ENCODE data around the gene ACTR6. TPM values are rescaled to one million over a fixed set of nuclear protein-coding genes. Genes with fewer than 3 reads are reported as not detected.
"Not testable (repeated sequence)": the region's sequence is repeated elsewhere in the genome, so short reads cannot be mapped to it uniquely, and the experiment has no call there.

The ACTR6 gene
- total RNA-seq, 2 donors from 2014 or later, result 10.3 to 32.6 TPM

GRCh38 chr12:100169345-100169744, 31.3 kb upstream of the ACTR6 start:
- no peaks in the 10 kb centered on the region for H3K4me1 ChIP-seq (replicated peaks)
- TF ChIP-seq POLR2A (IDR thresholded peaks at IDR 0.05) (no peak), POLR2AphosphoS5 (IDR thresholded peaks at IDR 0.05) (no peak), CTCF (IDR thresholded peaks at IDR 0.05) (no peak)
- intact Hi-C loops (cut with DNase I), result no loop called here
- DNase-seq (ENCODE audit: low spot score), result no peak
- no peaks in the 10 kb centered on the region for H3K9me3 ChIP-seq
- no peak overlapping the region for H3K4me3 ChIP-seq
- no peaks in the 10 kb centered on the region for H3K27me3 ChIP-seq (replicated peaks; ENCODE audit: insufficient read depth)
- no peak overlapping the region for H3K27ac ChIP-seq
- 94% methylated on average over 9 of the region's 9 CpGs for WGBS
- no peaks in the 10 kb centered on the region for H3K36me3 ChIP-seq

- no peaks in the 10 kb centered on the region for H3K27me3 ChIP-seq (replicated peaks; ENCODE audit: insufficient read depth)
- DNase-seq (ENCODE audit: low spot score), result no peak
- no peaks in the 10 kb centered on the region for H3K9me3 ChIP-seq
- intact Hi-C loops (cut with DNase I), result no loop called here
- no peaks in the 10 kb centered on the region for H3K4me1 ChIP-seq (replicated peaks)
- WGBS, result 80% methylated on average over 7 of the region's 7 CpGs
- H3K36me3 ChIP-seq, result no peaks in the 10 kb centered on the region
- H3K4me3 ChIP-seq, result no peak overlapping the region
- TF ChIP-seq POLR2A (IDR thresholded peaks at IDR 0.05), result no peak
- TF ChIP-seq CTCF (IDR thresholded peaks at IDR 0.05), result no peak
- no peak for TF ChIP-seq POLR2AphosphoS5 (IDR thresholded peaks at IDR 0.05)
- no peak overlapping the region for H3K27ac ChIP-seq
Observed at GRCh38 chr12:100170313-100170858, 30.2 kb upstream of the ACTR6 start.

GRCh38 chr12:100171248-100171647, 29.4 kb upstream of the ACTR6 start:
- Histone ChIP-seq H3K27ac (no peak overlapping the region), H3K27me3 (replicated peaks; ENCODE audit: insufficient read depth) (no peaks in the 10 kb centered on the region), H3K4me3 (no peak overlapping the region), H3K36me3 (no peaks in the 10 kb centered on the region), H3K4me1 (replicated peaks) (no peaks in the 10 kb centered on the region), H3K9me3 (no peaks in the 10 kb centered on the region)
- DNase-seq (ENCODE audit: low spot score), result no peak
- TF ChIP-seq POLR2AphosphoS5 (IDR thresholded peaks at IDR 0.05), result no peak
- no peak for TF ChIP-seq CTCF (IDR thresholded peaks at IDR 0.05)
- TF ChIP-seq POLR2A (IDR thresholded peaks at IDR 0.05), result no peak
- intact Hi-C loops (cut with DNase I), result no loop called here

- no peaks in the 10 kb centered on the region for H3K4me1 ChIP-seq (replicated peaks)
- H3K4me3 ChIP-seq, result no peak overlapping the region
- intact Hi-C loops (cut with DNase I), result no loop called here
- H3K27ac ChIP-seq, result no peak overlapping the region
- no peaks in the 10 kb centered on the region for H3K36me3 ChIP-seq
- no peaks in the 10 kb centered on the region for H3K9me3 ChIP-seq
- TF ChIP-seq POLR2AphosphoS5 (IDR thresholded peaks at IDR 0.05) (no peak), POLR2A (IDR thresholded peaks at IDR 0.05) (no peak), CTCF (IDR thresholded peaks at IDR 0.05) (no peak)
- H3K27me3 ChIP-seq (replicated peaks; ENCODE audit: insufficient read depth), result no peaks in the 10 kb centered on the region
- WGBS, result 95% methylated on average over 6 of the region's 6 CpGs
- no peak for DNase-seq (ENCODE audit: low spot score)
Observed at GRCh38 chr12:100173111-100173510, 27.5 kb upstream of the ACTR6 start.

- H3K36me3 ChIP-seq, result no peaks in the 10 kb centered on the region
- intact Hi-C loops (cut with DNase I), result no loop called here
- H3K27ac ChIP-seq, result no peak overlapping the region
- H3K4me1 ChIP-seq (replicated peaks), result no peaks in the 10 kb centered on the region
- H3K9me3 ChIP-seq, result no peaks in the 10 kb centered on the region
- DNase-seq (ENCODE audit: low spot score), result no peak
- H3K4me3 ChIP-seq, result no peak overlapping the region
- TF ChIP-seq CTCF (IDR thresholded peaks at IDR 0.05), result no peak
- no peak for TF ChIP-seq POLR2AphosphoS5 (IDR thresholded peaks at IDR 0.05)
- no peak for TF ChIP-seq POLR2A (IDR thresholded peaks at IDR 0.05)
- no peaks in the 10 kb centered on the region for H3K27me3 ChIP-seq (replicated peaks; ENCODE audit: insufficient read depth)
Observed at GRCh38 chr12:100174495-100174894, 26.1 kb upstream of the ACTR6 start.

GRCh38 chr12:100176493-100176892, 24.1 kb upstream of the ACTR6 start:
- DNase-seq (ENCODE audit: low spot score); H3K36me3 ChIP-seq; H3K27me3 ChIP-seq (replicated peaks; ENCODE audit: insufficient read depth); H3K4me1 ChIP-seq (replicated peaks); H3K9me3 ChIP-seq; H3K4me3 ChIP-seq; H3K27ac ChIP-seq; intact Hi-C loops (cut with DNase I): not testable (repeated sequence)
- 97% methylated on average over 8 of the region's 8 CpGs for WGBS

All from prostate gland (tissue), 2 donors.